ENCODE results near the gene JPH3.

DNA sequence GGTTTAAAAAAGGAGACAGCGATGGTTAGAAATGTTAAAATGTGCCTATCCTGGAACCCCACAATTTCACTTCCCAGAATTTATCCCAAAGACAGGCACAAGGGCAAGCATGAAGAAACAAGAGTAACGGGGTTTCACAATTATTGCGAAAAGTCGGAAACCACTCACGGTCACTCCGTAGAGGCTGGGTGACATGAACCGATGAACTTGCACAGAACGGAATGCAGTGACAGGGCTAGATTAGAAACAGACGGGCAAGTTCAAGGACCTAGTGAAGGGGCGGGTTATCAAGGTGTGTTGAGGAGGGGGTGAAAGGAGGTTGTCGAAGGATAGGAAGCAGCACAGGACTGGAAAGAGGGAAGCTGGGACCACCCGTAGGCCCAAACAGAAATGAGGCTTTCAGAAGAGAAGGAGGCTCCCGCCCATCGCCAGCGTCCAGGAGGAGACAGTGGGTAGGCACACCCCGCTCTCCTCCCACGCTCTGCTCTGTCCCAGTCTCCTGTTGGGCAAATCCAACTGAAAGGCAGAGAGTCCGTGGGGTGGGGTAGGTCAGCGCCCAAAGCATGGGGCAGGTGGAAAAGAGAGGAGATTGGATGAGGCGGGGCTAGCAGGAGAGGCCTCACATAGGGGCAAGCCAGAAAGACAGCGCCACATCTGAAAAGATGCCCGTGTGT lies 47.4 kb upstream of the JPH3 start:
- TF ChIP-seq GATA1 (IDR thresholded peaks at IDR 0.05; ENCODE audit: low read depth, low read length) (no peak), POLR2A (IDR thresholded peaks at IDR 0.05; ENCODE audit: low read length) (no peak)
